GM10266 (cell line): Measurements from ENCODE around the gene FNDC3B.

Experiments
- DNase-seq: peaks from one replicate; pipeline ENCODE4 v3.0.0; 2012; ENCODE audit errors: extremely low spot score
- TF ChIP-seq, protein P1 (sequence below): IDR thresholded peaks from 2 replicates; pipeline ENCODE4 v1.5.1; 2012; ENCODE audit warnings: mild to moderate bottlenecking, low read depth; ENCODE audit not compliant: control insufficient read depth, insufficient read depth; ENCODE audit errors: missing control alignments

The FNDC3B gene

GRCh38 chr3:172378439-172378838 is 339.1 kb downstream of the FNDC3B start:
- DNase-seq: no peak
- TF ChIP-seq, protein P1, sequence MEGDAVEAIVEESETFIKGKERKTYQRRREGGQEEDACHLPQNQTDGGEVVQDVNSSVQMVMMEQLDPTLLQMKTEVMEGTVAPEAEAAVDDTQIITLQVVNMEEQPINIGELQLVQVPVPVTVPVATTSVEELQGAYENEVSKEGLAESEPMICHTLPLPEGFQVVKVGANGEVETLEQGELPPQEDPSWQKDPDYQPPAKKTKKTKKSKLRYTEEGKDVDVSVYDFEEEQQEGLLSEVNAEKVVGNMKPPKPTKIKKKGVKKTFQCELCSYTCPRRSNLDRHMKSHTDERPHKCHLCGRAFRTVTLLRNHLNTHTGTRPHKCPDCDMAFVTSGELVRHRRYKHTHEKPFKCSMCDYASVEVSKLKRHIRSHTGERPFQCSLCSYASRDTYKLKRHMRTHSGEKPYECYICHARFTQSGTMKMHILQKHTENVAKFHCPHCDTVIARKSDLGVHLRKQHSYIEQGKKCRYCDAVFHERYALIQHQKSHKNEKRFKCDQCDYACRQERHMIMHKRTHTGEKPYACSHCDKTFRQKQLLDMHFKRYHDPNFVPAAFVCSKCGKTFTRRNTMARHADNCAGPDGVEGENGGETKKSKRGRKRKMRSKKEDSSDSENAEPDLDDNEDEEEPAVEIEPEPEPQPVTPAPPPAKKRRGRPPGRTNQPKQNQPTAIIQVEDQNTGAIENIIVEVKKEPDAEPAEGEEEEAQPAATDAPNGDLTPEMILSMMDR: no peak

DNA sequence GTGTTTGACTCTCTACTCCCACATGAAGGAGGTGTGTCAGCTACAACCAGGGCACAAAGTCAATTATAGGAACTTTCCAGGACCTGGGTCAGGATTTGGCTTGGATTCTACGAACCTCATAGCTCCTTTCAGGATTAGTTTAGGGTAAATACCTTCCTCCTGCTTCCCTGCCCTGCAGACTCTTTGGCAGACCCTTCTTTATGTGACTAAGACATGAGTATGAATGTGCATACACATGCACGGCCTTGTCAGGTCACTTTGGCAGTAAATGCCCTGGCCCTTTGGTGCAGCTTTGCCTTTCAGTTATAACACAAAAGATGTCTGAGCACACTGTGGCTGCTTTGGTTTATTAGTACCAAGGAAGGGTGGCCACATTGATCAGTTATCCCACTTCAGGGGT is 340.0 kb downstream of the FNDC3B start:
- TF ChIP-seq, protein P1: no peak

GRCh38 chr3:172380632-172381031 is 341.3 kb downstream of the FNDC3B start:
- DNase-seq: no peak
- TF ChIP-seq, protein P1: no peak

More for the DNA sequence above, 340.0 kb downstream of the FNDC3B start:
- DNase-seq: no peak

- DNase-seq: no peak
- TF ChIP-seq, protein P1: no peak
Observed at GRCh38 chr3:172383306-172383796, 344.0 kb downstream of the FNDC3B start.

DNA sequence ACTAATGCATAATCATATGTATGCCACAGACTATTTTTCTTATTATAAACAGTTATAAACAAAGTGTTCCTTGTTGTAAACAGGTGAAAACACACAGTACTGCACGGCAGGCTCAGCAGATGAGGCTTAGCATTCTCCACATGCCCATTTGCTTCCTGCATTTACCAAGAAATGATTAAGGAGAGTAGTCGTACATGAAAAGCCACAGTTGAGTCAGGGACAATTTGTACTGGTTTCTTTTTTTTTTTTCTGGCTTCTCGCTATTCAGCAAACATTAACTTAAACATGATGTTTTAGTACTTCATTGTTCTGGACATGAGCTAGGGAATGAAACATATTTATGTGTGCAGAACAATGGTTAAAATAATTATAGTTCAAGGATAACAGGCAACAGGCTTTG is 345.5 kb downstream of the FNDC3B start:
- TF ChIP-seq, protein P1: no peak
- DNase-seq: no peak

DNA sequence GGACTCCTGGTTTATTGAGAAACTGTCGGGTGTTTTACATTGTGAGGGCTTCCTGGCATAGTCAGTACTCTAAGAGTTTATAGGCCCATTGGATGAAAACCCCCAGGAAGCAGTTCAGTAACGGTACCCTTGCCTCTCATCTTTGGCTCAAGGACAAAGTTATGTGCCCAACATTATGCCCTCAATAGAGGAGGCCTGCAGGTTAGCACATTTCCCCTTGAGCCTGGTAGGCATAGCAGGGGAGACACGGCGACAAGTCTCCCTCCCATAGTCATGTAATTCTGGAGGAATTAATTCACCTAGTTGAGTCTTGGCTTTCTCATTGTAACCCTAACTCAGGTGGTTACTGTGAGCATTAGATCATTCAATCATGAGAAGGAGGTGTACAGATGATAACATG is 348.4 kb downstream of the FNDC3B start:
- TF ChIP-seq, protein P1: no peak
- DNase-seq: no peak

DNA sequence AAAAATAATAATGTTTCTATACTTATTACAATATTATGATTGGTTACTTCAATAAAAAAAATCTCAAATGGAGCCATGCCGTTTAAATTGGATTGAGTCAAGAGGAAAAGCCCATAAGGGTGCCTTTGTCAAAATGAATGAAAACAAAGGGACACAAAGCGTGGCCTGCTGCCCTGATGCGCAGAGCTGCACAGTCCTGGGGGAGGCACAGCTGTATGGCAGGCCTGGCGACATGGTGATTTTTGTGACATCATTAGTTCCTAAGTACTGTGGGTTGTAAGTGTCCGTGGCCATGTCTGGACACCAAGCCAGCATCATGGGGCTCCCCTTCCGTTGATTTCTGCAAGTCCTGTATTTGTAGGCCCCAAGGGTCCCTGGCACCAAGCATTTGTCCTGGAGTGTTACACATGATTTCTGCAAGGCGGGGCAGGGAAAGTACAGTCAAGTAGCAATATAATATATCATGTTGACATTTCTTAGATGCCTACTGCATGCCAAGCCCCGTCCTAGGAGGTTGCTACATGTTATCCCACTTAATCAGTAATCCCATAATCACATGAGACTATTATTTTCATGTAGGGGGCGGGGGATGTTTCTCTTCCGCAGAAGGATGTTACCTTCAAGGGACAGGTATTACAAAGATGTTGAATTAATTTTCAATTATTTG is 349.2 kb downstream of the FNDC3B start:
- TF ChIP-seq, protein P1: no peak
- DNase-seq: no peak
